ENCODE measurements around the gene FKBP2.

Gene FKBP2

DNA sequence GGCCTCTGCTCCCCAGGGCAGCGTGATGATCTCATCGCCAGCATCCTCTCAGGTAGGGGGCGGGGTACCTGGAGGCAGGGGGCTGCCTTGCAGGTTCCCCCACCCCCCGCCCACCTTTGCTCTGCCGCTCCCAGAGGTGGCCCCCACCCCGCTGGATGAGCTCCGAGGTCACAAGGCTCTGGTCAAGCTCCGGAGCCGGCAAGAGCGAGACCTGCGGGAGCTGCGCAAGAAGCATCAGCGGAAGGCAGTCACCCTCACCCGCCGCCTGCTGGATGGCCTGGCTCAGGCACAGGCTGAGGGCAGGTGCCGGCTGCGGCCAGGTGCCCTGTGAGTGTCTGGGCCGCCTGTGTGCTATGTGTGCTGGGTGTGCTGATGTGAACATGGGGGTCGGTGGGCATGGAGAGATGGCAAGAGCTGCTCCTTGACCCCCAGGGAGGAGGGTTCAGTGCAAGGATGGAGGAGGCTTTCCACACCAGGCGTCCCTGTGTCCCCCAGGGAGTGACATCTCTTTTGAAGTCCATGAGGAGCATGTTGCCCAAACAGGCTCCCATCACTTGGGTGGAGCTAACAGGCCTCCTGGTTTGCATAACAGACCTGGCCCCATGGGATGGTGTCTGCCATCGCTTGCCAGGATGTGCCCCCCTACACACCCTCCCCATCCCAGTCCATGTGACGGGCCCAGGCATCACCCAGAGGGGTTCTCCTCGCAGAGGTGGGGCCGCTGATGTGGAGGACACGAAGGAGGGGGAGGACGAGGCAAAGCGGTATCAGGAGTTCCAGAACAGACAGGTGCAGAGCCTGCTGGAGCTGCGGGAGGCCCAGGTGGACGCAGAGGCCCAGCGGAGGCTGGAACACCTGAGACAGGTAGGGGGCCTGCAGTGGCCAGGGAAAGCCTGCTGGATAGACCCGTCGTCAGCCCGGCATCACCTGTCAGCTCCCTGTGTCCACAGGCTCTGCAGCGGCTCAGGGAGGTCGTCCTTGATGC, 24.6 kb downstream of the FKBP2 start:
- DNase-seq = no peak

GRCh38 chr11:64266339-64266738, 25.4 kb downstream of the FKBP2 start:
- DNase-seq = no peak

GRCh38 chr11:64267207-64267945, 26.5 kb downstream of the FKBP2 start:
- DNase-seq = no peak

DNA sequence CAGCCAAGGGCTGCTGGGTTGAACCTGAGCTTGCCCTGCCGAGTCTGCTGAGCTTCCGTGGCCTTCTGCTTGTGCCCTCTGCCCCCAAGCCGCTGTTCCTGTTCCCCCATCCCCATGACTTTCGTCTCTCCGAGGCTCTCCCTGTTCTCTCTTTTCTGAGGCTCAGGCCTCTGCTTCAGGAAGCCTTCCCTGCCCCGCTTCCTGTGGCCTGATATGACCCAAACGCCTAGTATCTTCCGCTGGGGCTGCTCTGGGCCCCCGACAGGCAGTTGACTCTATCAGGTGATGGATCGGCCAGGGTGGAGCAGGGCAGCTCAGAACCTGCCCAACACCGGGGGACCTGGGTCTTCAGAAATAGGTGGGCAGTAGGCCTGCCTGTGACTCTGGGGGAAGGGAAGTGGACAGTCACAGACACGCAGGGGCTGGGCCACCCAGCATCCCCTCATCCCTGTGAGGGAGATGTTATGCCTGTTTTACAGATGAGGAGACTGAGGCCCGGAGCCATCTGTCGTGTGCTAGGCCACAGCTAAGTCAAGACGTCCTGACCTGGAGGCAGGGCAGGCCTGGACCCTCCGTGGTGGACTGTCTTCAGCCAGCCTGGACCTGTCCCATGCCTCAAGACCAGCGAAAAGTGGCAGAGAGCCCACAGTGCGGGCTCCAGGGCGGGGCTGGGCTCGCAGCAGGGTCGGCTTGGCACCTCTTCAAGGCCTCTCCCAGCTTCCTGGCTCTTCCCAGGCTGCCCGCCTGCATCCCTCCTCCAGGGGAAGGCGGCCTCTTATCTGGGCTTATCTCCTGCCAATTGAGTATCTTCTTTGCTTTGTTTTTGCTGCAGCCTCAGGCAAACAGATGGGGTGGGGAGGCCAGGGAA, 27.4 kb downstream of the FKBP2 start:
- DNase-seq = no peak

GRCh38 chr11:64268893-64269539, 28.1 kb downstream of the FKBP2 start:
- no peak for DNase-seq

DNA sequence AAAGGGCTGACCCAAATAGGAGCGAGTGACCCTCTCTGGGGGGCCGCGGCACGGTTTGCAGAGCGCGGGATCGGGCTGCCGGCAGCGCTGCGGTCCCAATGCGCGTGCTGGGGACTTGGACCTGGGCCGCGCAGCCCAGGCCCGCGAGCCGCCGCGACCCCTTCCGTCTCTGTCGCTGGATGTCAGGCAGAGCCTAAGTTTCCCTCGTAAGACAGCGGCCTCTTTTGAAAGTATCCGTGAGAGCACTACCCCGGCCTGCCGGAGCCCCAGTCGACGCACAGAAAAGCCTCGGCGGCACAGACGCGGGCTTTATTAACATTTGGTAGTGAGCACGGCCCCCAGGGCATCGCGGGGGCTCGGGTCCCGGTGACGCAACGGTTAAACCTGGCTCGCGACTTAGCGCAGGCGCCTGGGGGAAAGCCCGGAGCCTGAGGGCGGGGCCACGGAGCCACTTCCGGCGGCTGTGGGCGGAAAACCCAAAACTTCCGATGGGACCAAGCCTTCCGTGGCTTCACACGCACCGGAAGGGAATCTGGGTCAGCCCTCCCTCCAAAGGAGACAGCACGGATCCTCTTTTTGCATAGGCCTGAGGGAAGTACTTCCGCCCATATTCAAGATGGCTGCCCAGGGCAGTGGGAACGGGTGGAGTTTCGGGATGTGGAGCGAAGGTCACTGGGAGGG, 28.8 kb downstream of the FKBP2 start:
- DNase-seq = peak; percentile 99

DNA sequence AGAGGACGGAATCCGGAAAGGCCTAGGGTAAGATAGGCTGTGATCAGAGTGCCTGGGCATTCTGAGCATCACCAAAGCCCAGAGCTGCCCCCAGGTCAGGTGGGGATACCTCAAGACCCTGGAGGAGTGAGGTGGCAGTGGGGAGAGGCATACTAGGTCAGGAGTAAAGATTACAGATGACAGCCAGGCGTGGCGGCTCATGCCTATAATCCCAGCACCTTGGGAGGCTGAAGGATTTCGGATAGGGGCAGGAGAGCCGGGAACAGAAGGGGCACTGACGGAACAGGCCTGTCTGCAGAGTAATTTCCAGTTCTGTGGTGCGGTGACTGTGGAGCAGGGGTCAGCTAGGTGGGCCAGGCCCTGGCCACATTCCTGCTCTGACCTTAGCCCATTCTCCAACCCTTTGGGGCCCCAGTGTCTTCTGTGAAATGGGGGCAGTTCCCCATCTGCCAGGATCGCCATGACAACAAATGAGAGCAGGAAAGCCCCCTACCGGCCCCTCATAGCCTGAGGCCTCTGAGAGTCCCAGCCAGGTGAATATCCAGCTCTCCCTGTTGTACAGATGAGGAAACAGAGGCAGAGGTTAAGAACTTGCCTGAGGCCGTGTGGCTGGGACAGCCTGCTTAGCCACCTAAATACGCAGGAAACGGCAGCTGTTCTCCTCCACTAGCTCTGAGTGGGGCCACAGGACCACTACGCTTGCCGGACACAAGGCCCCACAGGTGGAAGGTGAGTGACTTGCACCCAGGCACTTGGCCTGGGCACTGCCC, 34.3 kb downstream of the FKBP2 start:
- no peak for DNase-seq

DNA sequence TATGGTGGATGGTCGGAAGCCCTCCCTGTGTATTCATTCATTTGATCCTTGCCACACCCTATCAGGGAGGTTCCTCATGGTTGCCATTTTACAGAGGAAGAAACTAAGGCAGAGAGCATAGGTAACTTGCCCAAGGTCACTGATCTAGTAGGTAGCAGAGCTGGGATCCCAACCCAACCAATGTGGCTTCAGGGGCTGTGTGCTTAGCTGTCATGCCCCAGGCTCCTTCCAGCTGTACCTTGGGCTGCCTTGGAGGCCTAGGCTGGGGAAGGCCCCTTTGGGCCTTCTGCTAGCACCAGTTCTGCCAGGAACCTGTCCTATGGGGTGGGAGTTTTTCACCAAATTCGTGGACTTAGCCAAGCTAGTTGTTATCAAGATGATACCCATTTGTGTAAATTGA, 34.9 kb downstream of the FKBP2 start:
- no peak for DNase-seq

DNA sequence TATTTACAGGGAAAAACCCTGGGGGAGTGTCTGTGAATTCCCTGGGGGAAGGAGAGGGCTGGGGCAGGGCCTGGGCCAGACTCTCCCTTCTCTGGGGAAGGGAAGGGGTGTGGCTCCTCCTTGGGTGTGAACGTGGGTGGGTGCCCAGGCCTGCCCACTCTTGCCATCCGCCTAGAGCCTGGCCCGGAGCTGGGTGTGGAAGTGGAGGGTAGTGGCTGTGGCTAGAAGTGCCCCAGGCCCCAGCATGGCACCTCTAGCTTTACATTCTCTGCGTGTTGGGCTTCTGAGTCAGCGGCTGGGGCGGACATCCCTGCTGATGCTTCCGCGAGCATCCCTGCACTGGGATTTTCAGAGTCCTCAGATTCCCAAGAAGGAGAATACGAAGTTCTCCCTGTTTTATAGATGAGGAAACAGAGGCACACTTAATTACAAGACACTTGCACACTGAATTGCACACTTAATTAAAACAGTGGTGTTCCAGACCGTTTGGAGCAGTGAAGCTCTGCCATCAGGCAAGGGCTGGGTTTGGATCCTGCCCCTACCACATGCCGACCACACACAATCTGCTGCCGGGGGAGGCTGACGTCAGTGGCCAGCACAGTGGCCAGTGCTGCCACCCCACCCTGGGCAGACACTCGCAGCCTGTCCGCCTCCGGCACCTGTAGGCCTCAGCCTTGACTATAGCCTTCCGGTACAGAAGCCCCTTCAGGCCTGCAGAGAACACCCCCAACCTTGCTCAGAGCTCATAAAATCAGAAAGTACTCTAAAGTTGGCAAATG, 35.9 kb downstream of the FKBP2 start:
- DNase-seq = no peak

- DNase-seq = no peak
Measured at GRCh38 chr11:64278576-64279190, 37.8 kb downstream of the FKBP2 start.

GRCh38 chr11:64281957-64282770, 41.3 kb downstream of the FKBP2 start:
- no peak for DNase-seq

DNA sequence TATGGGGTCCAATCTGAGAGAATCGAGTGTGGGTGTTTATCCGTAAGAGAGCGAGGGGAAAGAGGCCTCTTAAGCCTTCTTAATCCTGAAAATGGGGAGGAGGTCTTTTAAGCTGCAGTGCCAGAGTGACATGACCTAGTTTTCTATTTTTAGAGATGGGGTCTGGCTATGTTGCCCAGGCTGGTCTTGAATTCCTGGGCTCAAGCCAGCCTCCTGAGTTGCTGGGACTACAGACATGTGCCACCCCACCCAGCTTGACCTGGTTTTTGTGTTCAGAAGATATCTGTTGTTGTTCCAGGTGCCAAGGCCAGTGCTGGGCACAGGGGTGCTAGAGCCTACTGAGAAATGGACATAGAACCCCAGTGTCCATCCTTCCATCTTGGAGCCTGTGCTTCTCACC, 42.2 kb downstream of the FKBP2 start:
- no peak for DNase-seq

- peak; percentile 69 for DNase-seq
Measured at GRCh38 chr11:64284048-64284961, 43.4 kb downstream of the FKBP2 start, which contains the start of gene BAD. TSS of gene BAD (minus strand) at chr11:64284665. CDS start at chr11:64284368, 297 bp downstream.

GRCh38 chr11:64284962-64285884, 44.3 kb downstream of the FKBP2 start, which contains the start of gene GPR137:
TSS of gene GPR137 (plus strand) at chr11:64285848. CDS start at chr11:64286525, 677 bp downstream.
- no peak for DNase-seq

- no peak for DNase-seq
Measured at GRCh38 chr11:64285885-64286800, 45.2 kb downstream of the FKBP2 start.

Data from NCI-H1417 treated with DMSO at 0.1 percent for 48 hours (cell line).